CD4-positive, alpha-beta T cell treated with Interleukin-15 for 1 hour (primary cell): ENCODE data around the gene TPX2.
A peak's percentile ranks its signal among the peaks of the same experiment; 100 is the strongest.
"Not testable (repeated sequence)": the region's sequence is repeated elsewhere in the genome, so short reads cannot be mapped to it uniquely, and the experiment has no call there.

Experiments
- DNase-seq: peaks from one replicate; pipeline ENCODE4 v3.0.0-alpha.2; 2020

TPX2 gene

GRCh38 chr20:31720486-31721407 is 18.3 kb upstream of the TPX2 start:
- peak; percentile 27 for DNase-seq

DNA sequence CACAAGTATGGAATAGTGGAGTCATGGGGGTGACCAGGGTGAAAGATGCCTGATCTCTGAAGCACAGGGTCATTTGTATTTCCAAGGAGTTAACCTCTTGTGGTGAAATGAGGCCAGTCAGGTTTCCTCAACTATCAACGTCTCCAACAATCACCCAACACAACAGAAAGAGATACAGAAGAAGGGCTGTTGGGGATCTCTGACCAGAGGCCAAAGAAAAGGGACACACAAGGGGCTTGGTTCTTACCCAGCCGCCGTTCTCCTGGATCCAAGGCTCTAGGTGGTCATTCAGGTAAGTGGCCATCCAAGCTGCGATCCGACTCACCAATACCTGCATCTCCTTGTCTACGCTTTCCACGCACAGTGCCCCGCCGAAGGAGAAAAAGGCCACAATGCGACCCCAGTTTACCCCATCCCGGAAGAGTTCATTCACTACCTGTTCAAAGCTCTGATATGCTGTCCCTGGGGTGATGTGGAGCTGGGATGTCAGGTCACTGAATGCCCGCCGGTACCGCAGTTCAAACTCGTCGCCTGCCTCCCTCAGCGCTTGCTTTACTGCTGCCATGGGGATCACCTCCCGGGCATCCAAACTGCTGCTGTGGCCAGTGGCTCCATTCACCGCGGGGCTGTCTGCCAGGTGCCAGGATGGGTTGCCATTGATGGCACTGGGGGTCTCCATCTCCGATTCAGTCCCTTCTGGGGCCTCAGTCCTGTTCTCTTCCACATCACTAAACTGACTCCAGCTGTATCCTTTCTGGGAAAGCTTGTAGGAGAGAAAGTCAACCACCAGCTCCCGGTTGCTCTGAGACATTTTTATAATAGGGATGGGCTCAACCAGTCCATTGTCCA is 17.5 kb upstream of the TPX2 start:
- no peak for DNase-seq

DNA sequence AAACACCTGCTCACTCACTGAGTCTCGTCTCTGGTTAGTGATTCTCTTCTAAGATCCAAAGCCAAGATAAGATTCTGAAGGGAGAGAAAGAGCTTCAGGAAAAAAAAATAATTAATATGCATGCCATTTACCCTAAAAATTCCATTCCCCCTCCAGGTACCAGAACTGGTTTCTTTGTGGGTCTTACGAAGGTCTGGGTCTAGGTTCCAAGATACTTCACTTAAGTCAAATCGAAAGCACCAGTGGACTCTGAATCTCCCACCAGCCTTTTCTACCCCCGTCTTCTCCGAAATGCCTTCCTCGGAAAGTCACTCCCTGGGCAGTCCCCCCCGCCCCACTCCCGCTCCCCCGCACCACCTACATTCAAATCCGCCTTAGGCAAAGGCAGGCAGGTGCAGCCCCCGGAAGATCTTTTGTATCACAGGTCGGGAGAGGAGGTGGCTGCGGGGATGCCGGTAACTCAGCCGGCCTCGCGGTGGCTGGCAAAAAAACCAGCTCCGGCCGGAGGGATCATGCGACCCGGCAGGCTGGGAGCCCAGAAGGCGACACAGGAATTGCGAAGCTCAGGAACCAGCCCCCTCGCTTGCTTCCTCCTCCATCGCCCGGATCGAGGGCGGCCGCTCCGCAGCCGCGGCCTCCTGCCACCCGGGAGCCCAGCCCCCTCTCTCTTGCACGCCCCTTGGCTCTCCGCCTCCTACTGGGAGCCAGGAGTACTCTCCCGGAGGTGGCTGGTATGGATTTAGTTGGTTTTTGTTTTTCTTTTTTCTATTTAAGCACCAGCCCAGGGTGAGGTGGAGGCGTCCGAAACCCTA is 16.6 kb upstream of the TPX2 start, which contains the start of gene BCL2L1:
TSS of gene BCL2L1 (minus strand) at position 612 of the 812 bp plus-strand sequence. CDS start 650 bp downstream, outside the sequence.
- DNase-seq: peak; percentile 82

DNA sequence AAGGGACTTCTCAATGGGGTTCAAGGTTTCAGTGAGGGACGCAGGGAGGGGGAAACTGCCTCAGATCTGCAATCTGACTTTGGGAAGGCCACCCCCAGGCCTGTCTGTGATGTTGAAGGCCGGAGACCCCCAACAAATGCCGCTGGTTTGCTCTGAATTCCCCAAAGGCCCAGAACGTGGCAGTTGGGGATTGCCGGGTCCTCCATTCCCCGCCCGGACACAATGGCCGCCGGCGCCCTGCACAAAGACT is 16.1 kb upstream of the TPX2 start:
- no peak for DNase-seq

GRCh38 chr20:31723319-31724078 is 15.6 kb upstream of the TPX2 start:
- DNase-seq: peak; percentile 98

- no peak for DNase-seq
Observed at GRCh38 chr20:31731321-31731717, 7.8 kb upstream of the TPX2 start.

DNA sequence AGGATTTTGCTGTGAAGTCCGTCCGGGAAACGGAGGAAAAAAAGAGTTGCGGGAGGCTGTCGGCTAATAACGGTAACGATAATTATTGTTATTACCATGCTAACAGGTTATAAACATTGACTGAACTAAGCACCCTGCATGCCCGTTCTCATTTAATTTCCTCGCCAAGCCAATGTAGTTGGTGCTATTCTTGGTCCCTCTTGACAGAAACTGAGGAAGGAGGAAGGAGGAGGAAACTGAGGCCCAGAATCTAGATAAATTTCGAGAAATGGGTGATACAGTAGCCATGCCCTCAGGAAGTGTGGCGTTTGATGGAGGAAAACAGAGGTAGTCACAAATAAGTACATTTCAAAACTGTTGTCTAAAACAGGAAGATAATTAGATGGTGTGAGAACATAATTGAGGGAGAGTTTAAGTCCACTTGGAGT is 474 bp downstream of the TPX2 start:
- no peak for DNase-seq

GRCh38 chr20:31740208-31740607 is 1.1 kb downstream of the TPX2 start:
- no peak for DNase-seq

DNA sequence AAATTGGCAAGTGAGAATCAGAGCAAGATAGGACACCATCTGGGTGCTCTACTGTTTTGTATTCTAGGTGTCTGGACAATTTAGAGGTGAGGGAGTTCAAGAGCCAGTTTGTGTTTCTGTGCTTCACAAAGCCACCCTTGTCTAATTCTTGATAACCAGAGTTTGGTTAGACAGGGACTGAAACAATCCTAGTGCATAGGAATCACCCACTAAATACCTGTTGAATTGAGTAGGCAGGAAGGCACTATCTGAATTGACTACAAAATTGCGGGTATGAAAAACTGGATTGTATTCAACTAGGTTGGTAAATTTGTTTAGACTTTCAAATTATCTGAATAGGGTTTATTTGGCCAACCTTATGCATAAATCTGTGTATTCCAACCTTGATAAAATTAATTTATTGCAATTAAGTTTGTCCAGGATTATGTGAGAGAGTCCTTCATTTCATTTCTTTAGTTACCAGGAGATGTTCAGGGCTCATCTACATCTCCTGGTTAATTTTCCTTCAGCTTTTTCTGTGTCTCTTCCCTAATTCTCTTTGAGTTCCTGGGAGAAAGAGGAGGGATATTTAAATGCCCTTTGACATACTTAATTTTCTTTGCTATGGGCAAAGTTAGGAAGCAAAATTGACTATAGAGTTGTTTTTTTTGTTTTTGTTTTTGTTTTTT is 1.7 kb downstream of the TPX2 start:
- DNase-seq: no peak

DNA sequence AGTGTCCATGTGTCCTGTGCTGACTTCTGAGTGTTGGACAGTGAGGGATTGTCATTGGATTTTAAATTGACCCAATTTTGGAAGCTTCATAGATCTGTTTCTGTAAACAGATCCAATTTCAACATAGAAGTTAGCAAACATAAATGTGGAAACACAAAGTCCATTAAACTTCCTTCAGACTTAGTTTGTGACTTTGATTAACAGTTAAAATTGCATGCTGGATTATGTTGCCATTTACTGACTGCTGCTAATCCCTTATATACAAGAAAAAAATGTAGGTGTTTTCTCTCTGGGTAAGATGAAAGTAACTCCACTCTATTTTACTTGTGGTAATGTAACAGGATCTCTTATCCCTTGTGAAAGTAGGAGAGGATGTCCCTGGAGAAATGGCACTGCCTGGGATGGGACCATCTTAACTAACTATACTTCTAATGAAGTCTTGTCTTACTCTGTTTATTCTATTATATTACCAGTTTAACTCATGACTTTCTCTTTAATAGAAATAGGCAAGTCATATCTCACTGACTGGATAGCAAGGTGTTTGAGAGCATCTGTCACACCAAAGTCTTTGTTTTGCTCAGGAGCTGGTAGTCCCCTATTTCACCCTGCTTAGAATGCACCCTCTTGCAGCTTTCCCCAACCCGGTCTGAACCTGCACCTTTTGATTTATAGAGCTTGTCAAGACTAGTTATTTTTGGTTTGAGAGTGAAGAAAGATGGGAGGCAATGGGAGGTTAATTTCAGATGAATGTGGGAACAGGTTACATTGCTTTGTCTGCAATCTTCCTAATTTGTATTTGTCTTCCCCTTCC is 7.2 kb downstream of the TPX2 start:
- DNase-seq: no peak

GRCh38 chr20:31747028-31747427 is 7.9 kb downstream of the TPX2 start:
- DNase-seq: not testable (repeated sequence)

- DNase-seq: no peak
Observed at GRCh38 chr20:31747640-31748039, 8.6 kb downstream of the TPX2 start.

GRCh38 chr20:31749223-31749622 is 10.1 kb downstream of the TPX2 start:
- no peak for DNase-seq

- no peak for DNase-seq
Observed at GRCh38 chr20:31751126-31751525, 12.0 kb downstream of the TPX2 start.

GRCh38 chr20:31757254-31757653 is 18.2 kb downstream of the TPX2 start:
- no peak for DNase-seq

GRCh38 chr20:31758521-31758920 is 19.4 kb downstream of the TPX2 start:
- no peak for DNase-seq

DNA sequence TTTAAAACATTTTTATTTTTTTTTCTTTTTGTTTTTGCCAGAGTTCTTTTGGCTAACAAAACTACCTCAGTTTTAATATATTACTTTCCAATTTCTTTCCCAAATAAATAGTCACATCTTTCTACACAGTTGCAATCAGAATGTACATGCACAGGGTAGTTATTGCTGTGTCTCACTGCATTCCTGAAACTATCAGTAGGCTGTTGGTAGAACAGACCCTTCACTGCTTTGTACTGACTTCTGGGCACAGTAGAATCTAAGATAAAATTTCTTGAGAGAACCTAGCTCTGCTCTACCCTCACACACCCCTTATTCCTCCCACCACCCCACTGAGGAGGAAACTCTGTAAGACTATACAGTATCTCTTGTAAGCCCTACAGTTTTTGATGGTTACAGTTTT is 19.9 kb downstream of the TPX2 start:
- DNase-seq: no peak

DNA sequence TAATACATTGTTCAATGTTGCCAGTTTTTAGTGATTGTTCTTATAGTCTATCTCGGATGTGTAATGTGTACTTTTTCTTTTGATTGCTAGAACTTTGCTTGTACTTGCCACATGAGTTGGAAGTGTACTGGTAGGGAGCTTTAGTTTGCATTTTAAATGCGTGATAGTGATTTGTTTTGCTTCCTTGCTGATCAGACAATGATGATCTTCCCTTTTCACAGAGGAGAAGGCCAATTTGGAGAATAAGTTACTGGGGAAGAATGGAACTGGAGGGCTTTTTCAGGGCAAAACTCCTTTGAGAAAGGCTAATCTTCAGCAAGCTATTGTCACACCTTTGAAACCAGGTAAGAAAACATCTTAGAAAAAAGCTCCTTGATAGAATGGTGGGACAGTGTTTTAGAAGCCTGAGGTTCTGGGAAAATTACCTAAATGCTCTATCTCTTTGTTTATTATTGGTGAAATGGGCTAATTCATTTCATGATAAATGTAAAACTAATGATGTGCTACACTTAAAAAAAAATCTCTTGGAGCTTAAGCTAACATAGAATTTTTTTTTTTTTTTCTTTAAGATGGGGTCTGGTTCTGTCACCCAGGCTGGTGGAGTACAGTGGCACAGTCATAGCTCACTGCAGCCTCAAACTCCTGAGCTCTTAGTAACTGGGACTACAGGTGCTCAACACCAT is 20.9 kb downstream of the TPX2 start:
- no peak for DNase-seq

DNA sequence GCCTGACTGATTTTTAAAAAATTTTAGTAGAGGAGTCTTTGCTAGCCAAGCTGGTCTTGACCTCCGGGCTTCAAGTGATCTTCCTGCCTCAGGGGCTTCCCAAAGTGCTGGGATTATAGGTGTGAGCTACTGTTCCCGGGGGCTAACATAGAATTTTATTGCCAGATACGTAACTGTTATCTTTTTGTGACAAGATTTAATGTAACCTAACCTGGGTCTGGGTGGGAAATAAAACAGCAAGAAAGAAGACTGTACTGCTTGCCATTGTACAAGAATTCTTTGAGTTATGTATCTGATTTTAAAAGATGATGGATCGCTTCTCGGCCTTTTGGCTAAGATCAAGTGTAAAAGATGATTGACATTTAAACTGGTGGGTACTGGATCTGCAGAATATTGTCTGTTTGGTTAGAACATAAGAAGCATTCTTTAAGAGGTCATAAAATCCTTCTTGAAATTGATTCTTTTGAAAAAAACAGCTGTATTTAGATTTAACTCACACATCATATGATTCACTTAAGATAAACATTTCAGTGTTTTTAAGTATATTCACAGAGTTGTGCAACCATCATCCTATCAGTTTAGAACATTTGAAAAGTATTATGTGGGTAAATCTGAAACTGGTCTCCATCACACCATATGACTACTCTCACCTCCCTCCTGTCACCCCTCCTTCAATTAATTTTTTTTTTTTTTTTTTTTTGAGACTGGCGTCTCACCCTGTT is 21.6 kb downstream of the TPX2 start:
- no peak for DNase-seq
